Measurements from ENCODE around the gene UMODL1.

DNA sequence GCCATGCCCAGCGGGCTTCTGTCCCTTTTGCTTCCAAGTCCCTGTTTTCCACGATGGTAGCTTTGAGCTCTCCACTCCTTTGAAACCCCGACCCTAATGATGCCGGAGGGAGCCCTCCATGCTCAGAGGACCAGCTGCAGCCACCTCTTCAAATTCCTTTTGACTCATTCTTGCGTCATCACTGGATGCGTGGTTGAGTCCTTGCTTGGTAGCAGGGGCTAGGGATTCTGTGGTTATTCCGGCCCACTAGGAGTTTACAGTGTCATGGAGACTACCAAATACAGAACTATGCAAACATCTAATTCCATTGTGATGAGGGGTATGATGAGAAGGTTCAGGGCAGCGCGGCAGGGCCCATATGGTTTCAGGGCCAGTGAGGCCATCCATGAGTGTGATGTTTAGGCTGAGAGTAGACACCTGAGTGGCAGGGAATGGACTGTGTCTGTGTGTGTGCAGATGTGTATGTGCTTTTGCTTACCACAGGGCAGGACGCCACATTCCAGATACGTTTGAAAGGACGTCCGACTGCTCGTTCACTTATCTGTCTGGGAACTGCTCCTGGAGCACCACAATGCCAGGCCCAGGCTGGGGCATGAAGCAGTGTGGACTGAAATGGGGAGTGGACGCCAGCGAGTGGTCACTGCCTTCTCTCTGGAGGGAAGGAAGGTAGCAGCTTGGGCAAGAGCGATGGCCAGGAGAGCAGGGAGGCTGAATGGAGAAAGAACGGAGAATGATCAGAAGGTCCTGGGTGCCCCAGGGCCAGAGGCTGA, 30.5 kb upstream of the UMODL1 start:
- TF ChIP-seq, protein P1, sequence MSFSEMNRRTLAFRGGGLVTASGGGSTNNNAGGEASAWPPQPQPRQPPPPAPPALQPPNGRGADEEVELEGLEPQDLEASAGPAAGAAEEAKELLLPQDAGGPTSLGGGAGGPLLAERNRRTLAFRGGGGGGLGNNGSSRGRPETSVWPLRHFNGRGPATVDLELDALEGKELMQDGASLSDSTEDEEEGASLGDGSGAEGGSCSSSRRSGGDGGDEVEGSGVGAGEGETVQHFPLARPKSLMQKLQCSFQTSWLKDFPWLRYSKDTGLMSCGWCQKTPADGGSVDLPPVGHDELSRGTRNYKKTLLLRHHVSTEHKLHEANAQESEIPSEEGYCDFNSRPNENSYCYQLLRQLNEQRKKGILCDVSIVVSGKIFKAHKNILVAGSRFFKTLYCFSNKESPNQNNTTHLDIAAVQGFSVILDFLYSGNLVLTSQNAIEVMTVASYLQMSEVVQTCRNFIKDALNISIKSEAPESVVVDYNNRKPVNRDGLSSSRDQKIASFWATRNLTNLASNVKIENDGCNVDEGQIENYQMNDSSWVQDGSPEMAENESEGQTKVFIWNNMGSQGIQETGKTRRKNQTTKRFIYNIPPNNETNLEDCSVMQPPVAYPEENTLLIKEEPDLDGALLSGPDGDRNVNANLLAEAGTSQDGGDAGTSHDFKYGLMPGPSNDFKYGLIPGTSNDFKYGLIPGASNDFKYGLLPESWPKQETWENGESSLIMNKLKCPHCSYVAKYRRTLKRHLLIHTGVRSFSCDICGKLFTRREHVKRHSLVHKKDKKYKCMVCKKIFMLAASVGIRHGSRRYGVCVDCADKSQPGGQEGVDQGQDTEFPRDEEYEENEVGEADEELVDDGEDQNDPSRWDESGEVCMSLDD (tag by site-specific recombination; IDR thresholded peaks at IDR 0.05) = no peak
- no peak for TF ChIP-seq ZNF202 (tag by site-specific recombination; IDR thresholded peaks at IDR 0.05; ENCODE audit: borderline replicate concordance)

Data from HEK293 (cell line).